COLO829 (cell line): ENCODE measurements around the gene TEDDM1.

Experiments
- DNase-seq: peaks from one replicate; pipeline ENCODE4 v3.0.0; 2012; ENCODE audit warnings: low spot score

The TEDDM1 gene

GRCh38 chr1:182406012-182406411 lies 5.5 kb upstream of the TEDDM1 start:
- DNase-seq, result no peak

- DNase-seq, result no peak
These were observed 5.1 kb upstream of the TEDDM1 start for GRCh38 chr1:182405578-182405977.

- DNase-seq, result no peak
These were observed 4.3 kb upstream of the TEDDM1 start for GRCh38 chr1:182404781-182405180.

- DNase-seq, result no peak
These were observed 2.6 kb downstream of the TEDDM1 start for GRCh38 chr1:182397653-182398393.

GRCh38 chr1:182395906-182396305 lies 4.6 kb downstream of the TEDDM1 start:
- DNase-seq, result no peak

GRCh38 chr1:182394055-182394775 lies 6.3 kb downstream of the TEDDM1 start:
- no peak for DNase-seq

- DNase-seq, result no peak
These were observed 8.1 kb downstream of the TEDDM1 start for GRCh38 chr1:182392050-182393028.

- DNase-seq, result peak; percentile 64
These were observed 9.0 kb downstream of the TEDDM1 start, which contains the start of gene GLUL for GRCh38 chr1:182391362-182392049. GLUL (minus strand) TSS chr1:182391790; CDS start chr1:182388737, 3,053 bp downstream.

- DNase-seq, result no peak
These were observed 9.5 kb downstream of the TEDDM1 start for GRCh38 chr1:182391028-182391361.

GRCh38 chr1:182389619-182390047 lies 10.8 kb downstream of the TEDDM1 start:
- DNase-seq, result no peak

GRCh38 chr1:182388392-182389134 lies 11.9 kb downstream of the TEDDM1 start:
- no peak for DNase-seq

GRCh38 chr1:182387566-182387965 lies 12.9 kb downstream of the TEDDM1 start:
- DNase-seq, result no peak

- DNase-seq, result no peak
These were observed 13.5 kb downstream of the TEDDM1 start for GRCh38 chr1:182386980-182387379.

GRCh38 chr1:182385885-182386853 lies 14.3 kb downstream of the TEDDM1 start:
- no peak for DNase-seq

- no peak for DNase-seq
These were observed 16.0 kb downstream of the TEDDM1 start for GRCh38 chr1:182384387-182384960.

- no peak for DNase-seq
These were observed 16.5 kb downstream of the TEDDM1 start for GRCh38 chr1:182383934-182384333.

GRCh38 chr1:182383037-182383661 lies 17.3 kb downstream of the TEDDM1 start:
- no peak for DNase-seq

GRCh38 chr1:182381962-182382819 lies 18.3 kb downstream of the TEDDM1 start:
- no peak for DNase-seq
